IMR-90 (cell line): ENCODE results near the gene PRKD3. TPM values are rescaled to one million over a fixed set of nuclear protein-coding genes. Genes with fewer than 3 reads are reported as not detected.

Experiments used
- ATAC-seq: fragments of 200-7000 bp; cut with Tn5 transposase; 2 replicates; pipeline ENCODE4 v1.9.1; 2020; ENCODE audit warnings: low read depth, mild to moderate bottlenecking, moderate library complexity
- BruUV-seq: library from RNA; stranded (reverse); fragments of 400-500 nt; replicated peaks from 2 replicates; lab custom pipeline; 2021; lab: Mats Ljungman, UMichigan
- CTCF ChIA-PET: fragments of 300-600 bp; formaldehyde crosslinking; extraction: SDS; loops from one replicate; lab custom pipeline; 2021; ENCODE audit warnings: antibody characterized with exemption; lab: Yijun Ruan, JAX
- POLR2A ChIA-PET: fragments of 300-600 bp; sonication (Branson Sonifier 250); formaldehyde crosslinking; loops from one replicate; lab custom pipeline; 2022; ENCODE audit warnings: antibody characterized with exemption; ENCODE audit not compliant: unreplicated experiment; lab: Charles Lee
- DNase-seq: peaks from one replicate; pipeline ENCODE4 v3.0.0; 2013
- H2AFZ ChIP-seq: replicated peaks from 2 replicates; pipeline ENCODE3; 2013; ENCODE audit warnings: low read length, mild to moderate bottlenecking; ENCODE audit not compliant: poor library complexity
- H2AK5ac ChIP-seq: 2 replicates; pipeline ENCODE4 v1.6.1; 2013; ENCODE audit warnings: low read depth, low read length, inconsistent platforms
- H2AK9ac ChIP-seq: replicated peaks from 2 replicates; pipeline ENCODE3; 2013; ENCODE audit warnings: mild to moderate bottlenecking, low read depth, low read length, moderate library complexity; ENCODE audit not compliant: poor library complexity
- H2BK120ac ChIP-seq: 2 replicates; pipeline ENCODE4 v1.6.1; 2013; ENCODE audit warnings: low read depth, low read length, inconsistent platforms
- H2BK15ac ChIP-seq: 3 replicates; pipeline ENCODE4 v1.6.1; 2013; ENCODE audit warnings: low read depth, low read length, inconsistent platforms
- H2BK20ac ChIP-seq: 2 replicates; pipeline ENCODE4 v1.6.1; 2013; ENCODE audit warnings: low read depth, mild to moderate bottlenecking, inconsistent platforms, low read length, moderate library complexity
- H2BK5ac ChIP-seq: 2 replicates; pipeline ENCODE4 v1.6.1; 2013; ENCODE audit warnings: mild to moderate bottlenecking, low read depth, low read length, inconsistent platforms; ENCODE audit not compliant: poor library complexity, severe bottlenecking
- H3K14ac ChIP-seq: replicated peaks from 2 replicates; pipeline ENCODE4 v1.6.1; 2013; ENCODE audit warnings: low read depth, low read length, inconsistent platforms
- H3K18ac ChIP-seq: 2 replicates; pipeline ENCODE4 v1.6.1; 2013; ENCODE audit warnings: low read depth, low read length, control low read depth
- H3K23ac ChIP-seq: 2 replicates; pipeline ENCODE4 v1.6.1; 2013; ENCODE audit warnings: low read depth, low read length, inconsistent platforms
- H3K27ac ChIP-seq: 2 replicates; pipeline ENCODE4 v1.5.1; 2013; ENCODE audit warnings: mild to moderate bottlenecking, control low read depth, low read length; ENCODE audit not compliant: insufficient read depth
- H3K27me3 ChIP-seq: 2 replicates; pipeline ENCODE4 v1.6.1; 2013; ENCODE audit warnings: low read length; ENCODE audit not compliant: control insufficient read depth, insufficient read depth
- H3K36me3 ChIP-seq: 2 replicates; pipeline ENCODE4 v1.6.1; 2013; ENCODE audit warnings: low read length, mixed read lengths; ENCODE audit not compliant: control insufficient read depth, insufficient read depth
- H3K4ac ChIP-seq: 2 replicates; pipeline ENCODE4 v1.6.1; 2013; ENCODE audit warnings: low read depth, low read length, inconsistent platforms
- H3K4me1 ChIP-seq: 2 replicates; pipeline ENCODE4 v1.6.1; 2013; ENCODE audit warnings: low read length, mixed read lengths; ENCODE audit not compliant: control insufficient read depth, insufficient read depth
- H3K4me2 ChIP-seq: 2 replicates; pipeline ENCODE4 v1.6.1; 2013; ENCODE audit warnings: low read depth, mild to moderate bottlenecking, control low read depth, low read length, moderate library complexity
- H3K4me3 ChIP-seq: 2 replicates; pipeline ENCODE4 v1.5.1; 2013; ENCODE audit warnings: low read depth, mild to moderate bottlenecking, control low read depth, low read length, moderate library complexity; ENCODE audit not compliant: insufficient read depth
- H3K56ac ChIP-seq: 2 replicates; pipeline ENCODE4 v1.6.1; 2013; ENCODE audit warnings: low read length, inconsistent platforms; ENCODE audit not compliant: insufficient read depth; ENCODE audit errors: extremely low read depth
- H3K79me1 ChIP-seq, 2 experiments: 2 replicates each; pipeline ENCODE4 v1.6.1; 2013; ENCODE audit warnings: low read length in 2 of 2, inconsistent platforms in 1 of 2, low read depth in 1 of 2
- H3K9ac ChIP-seq: 2 replicates; pipeline ENCODE4 v1.6.1; 2013; ENCODE audit warnings: low read depth, low read length, control low read depth
- H3K9me1 ChIP-seq: 2 replicates; pipeline ENCODE4 v1.6.1; 2013; ENCODE audit warnings: low read length, inconsistent platforms; ENCODE audit not compliant: insufficient read depth
- H3K9me3 ChIP-seq: 2 replicates; pipeline ENCODE4 v1.6.1; 2013; ENCODE audit warnings: low read length; ENCODE audit not compliant: control insufficient read depth, insufficient read depth
- H4K20me1 ChIP-seq: 2 replicates; pipeline ENCODE4 v1.6.1; 2013; ENCODE audit warnings: low read length, inconsistent platforms; ENCODE audit not compliant: insufficient read depth
- H4K5ac ChIP-seq: 2 replicates; pipeline ENCODE4 v1.6.1; 2013; ENCODE audit warnings: mild to moderate bottlenecking, low read depth, low read length, control low read depth
- H4K8ac ChIP-seq, 2 experiments: 2 replicates each; pipeline ENCODE4 v1.6.1; 2013; ENCODE audit warnings: low read depth in 2 of 2, low read length in 2 of 2, control low read depth in 1 of 2, inconsistent platforms in 1 of 2
- H4K91ac ChIP-seq: 2 replicates; pipeline ENCODE4 v1.6.1; 2013; ENCODE audit warnings: low read depth, low read length, inconsistent platforms; ENCODE audit not compliant: insufficient read depth
- BHLHE40 ChIP-seq: fragments of 150-350 bp; IDR thresholded peaks from 2 replicates; pipeline ENCODE4 v1.6.1; 2016; ENCODE audit warnings: mild to moderate bottlenecking, low read depth, low read length
- CEBPB ChIP-seq: IDR thresholded peaks from 2 replicates; pipeline ENCODE4 v1.6.1; 2012; ENCODE audit warnings: low read depth, low read length, improper control_type of control experiment
- WGBS, 2 experiments: methylation state at CpG; one replicate each; pipeline versions ENCODE4 v1.1.5 to v1.1.7; 2013; ENCODE audit warnings: missing lambda C conversion rate in 2 of 2; ENCODE audit not compliant: insufficient read length in 1 of 2; ENCODE audit errors: extremely low coverage in 2 of 2; 5-methylcytosine and 5-hydroxymethylcytosine counted together
- dilution Hi-C: fragments of 300-500 bp; cut with HindIII; formaldehyde crosslinking; loops from one replicate; pipeline ENCODE4 v1.14.3; 2018; ENCODE audit warnings: low sequenced_read_pairs; ENCODE audit not compliant: unreplicated experiment
- in situ Hi-C: fragments of 300-500 bp; cut with MboI; formaldehyde crosslinking; loops from 3 replicates; pipeline ENCODE4 v1.14.3; 2019; ENCODE audit warnings: low sequenced_read_pairs, inconsistent platforms, mixed read lengths
- intact Hi-C: fragments of 100-400 bp; cut with micrococcal nuclease; formaldehyde crosslinking; loops from 2 replicates; pipeline ENCODE4 v1.10.0; 2022
- polyA plus RNA-seq, 3 experiments: library from polyadenylated mRNA; depleted of rRNA; stranded (reverse); fragments of >200 nt; gene quantifications; 2 replicates each; pipeline ENCODE4 v1.2.3, GENCODE V29; 2012; ENCODE audit warnings: low replicate concordance in 1 of 3
- total RNA-seq: library from RNA; depleted of rRNA; stranded (reverse); fragments of >200 nt; gene quantifications from 2 replicates; pipeline ENCODE4 v1.2.3, GENCODE V29; 2012

Gene PRKD3
- total and polyA plus RNA-seq, 2 of the 4 experiments (the other 2 are of a cell fraction): 15.8 to 46.4 TPM

- Histone ChIP-seq H3K4ac (peak overlapping the region; percentile 40; the same call in 1 of the 2 replicates), H4K8ac (peak overlapping the region in 1 of 2 experiments; percentile 59; a peak in 2 of 4 replicates), H3K4me2 (peak overlapping the region; percentile 47; the same call in 1 of the 2 replicates), H3K9ac (no peak overlapping the region), H3K14ac (peak overlapping the region; percentile 53), H3K4me3 (no peak overlapping the region), H3K23ac (0 out of 2 replicates have a peak overlapping the region, but pooled peaks have one; percentile 18), H2BK20ac (no peak overlapping the region; the same call in 1 of the 2 replicates), H2BK15ac (no peak overlapping the region), H2AK5ac (no peak overlapping the region), H3K79me1 (peaks cover 8 to 13% of the 10 kb centered on the region in 2 experiments; a peak in 2 of 4 replicates), H2BK5ac (peak overlapping the region; percentile 61), H3K4me1 (peaks cover 6% of the 10 kb centered on the region), H4K5ac (no peak overlapping the region; the same call in 1 of the 2 replicates), H3K9me1 (no peaks in the 10 kb centered on the region), H3K56ac (no peak overlapping the region), H3K9me3 (no peaks in the 10 kb centered on the region), H3K27ac (peak overlapping the region; percentile 62; the same call in 1 of the 2 replicates), H3K18ac (peak overlapping the region; percentile 32; the same call in 1 of the 2 replicates), H4K20me1 (no peaks in the 10 kb centered on the region), H2AK9ac (no peak overlapping the region), H2AFZ (no peak overlapping the region), H3K27me3 (no peaks in the 10 kb centered on the region), H2BK120ac (peak overlapping the region; percentile 28; the same call in 1 of the 2 replicates), H3K36me3 (peaks cover 10% of the 10 kb centered on the region), H4K91ac (0 out of 2 replicates have a peak overlapping the region, but pooled peaks have one; percentile 10)
- ATAC-seq (peak; percentile 53), DNase-seq (peak; percentile 46)
- WGBS, 2 experiments: 60% methylated on average over 1 of the region's 2 CpGs; no CpG with 5 or more reads in 1 of the 2 experiments
- POLR2A ChIA-PET: no interaction called here
- no peak for TF ChIP-seq BHLHE40
- TF ChIP-seq CEBPB: peak; percentile 31; the same call in 1 of the 2 replicates
- intact Hi-C loops: no loop called here
- dilution Hi-C loops: no loop called here
- CTCF ChIA-PET: no interaction called here
- BruUV-seq: no TSS peak
- in situ Hi-C loops: no loop called here
Observed at GRCh38 chr2:37282746-37283145, 41.9 kb downstream of the PRKD3 start.
